T-helper 2 cell (primary cell): ENCODE measurements around the gene CHST10.
"Not testable (repeated sequence)": the region's sequence is repeated elsewhere in the genome, so short reads cannot be mapped to it uniquely, and the experiment has no call there.

Experiments used
- DNase-seq, 5 experiments: peaks; one replicate each; pipeline versions ENCODE4 v3.0.0 to v3.0.0-alpha.2; 2012 to 2022
- total RNA-seq, 2 donors: gene quantifications; one replicate each; lab custom pipeline; 2026; lab: John Stamatoyannopoulos, UW

Gene CHST10
- total RNA-seq: 1.6 to 2.5 reads per million in 2 donors

- DNase-seq: peak in 4 of 5 experiments; percentile 8 to 69 (median 38)
Measured at GRCh38 chr2:100416935-100417710, at the start of gene CHST10. CHST10 (minus strand) TSS chr2:100417668; CDS start chr2:100406675, 10,993 bp downstream.

DNA sequence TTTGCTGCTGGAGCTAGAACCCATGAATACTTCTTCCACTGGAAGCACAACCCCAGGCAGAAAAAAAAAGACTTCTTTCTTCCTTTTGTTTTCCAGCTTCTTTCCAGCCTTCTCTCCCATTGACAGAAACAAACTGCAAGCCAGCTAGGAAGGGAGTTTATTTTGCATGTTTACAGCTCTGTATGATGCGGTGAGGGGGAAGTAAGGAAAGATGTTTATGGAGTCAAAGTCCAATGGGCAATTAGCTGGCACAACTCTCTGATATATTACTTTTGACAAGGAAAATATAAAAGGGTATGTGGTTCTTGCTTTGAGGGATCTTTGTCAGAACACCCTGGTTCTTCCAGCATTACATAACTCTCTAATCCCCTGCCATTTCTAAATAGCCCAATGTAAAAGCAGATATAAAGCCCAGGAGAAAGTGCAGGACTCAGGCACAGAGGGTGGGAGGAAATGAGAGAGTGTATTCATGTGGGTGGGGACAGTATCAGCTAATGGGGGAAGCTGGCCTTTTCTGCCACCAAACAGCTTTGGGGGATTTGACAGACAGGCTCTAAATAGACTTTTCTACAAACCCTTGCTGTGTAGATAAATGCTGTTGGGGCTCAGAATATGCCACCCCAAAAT lies 43.5 kb upstream of the CHST10 start:
- no peak for DNase-seq

DNA sequence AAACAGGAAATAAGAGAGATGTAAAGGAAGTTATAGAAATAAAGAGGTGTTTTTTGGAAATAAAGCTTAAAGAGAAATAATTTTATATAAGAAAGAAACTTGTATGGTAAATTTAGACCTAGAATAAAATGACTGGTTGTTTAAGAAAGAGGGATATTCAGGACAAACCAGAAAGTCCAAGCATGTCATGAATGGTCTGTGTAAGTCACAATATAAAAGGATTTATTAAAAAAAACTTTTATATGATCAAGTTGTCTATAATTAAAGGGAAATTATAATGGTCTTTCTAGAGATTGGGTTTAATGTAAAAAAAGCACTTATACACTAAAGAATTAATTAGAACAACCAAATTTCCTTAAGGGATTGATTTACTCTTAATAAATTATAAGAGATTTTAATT lies 38.9 kb upstream of the CHST10 start:
- DNase-seq: not testable (repeated sequence)

DNA sequence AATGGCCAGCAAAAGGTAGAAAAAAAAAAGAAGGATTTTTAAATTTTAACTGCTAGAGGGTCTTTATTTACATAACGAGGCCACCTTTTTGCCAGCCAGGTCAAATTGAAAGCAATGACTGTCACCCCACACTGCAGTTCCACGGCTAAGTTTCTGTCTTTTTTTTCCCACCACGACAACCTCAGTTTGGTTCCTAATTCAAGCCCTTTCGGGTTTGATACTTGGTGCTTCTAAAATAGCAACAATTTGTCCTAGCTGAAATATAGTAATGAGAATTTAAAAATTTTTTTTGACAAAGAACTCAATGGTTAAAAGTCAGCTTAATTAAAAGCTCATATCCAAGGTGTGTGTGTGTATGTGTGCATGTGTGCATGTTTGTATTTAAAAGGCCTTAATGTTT lies 36.4 kb upstream of the CHST10 start:
- no peak for DNase-seq

GRCh38 chr2:100451734-100452133 lies 34.3 kb upstream of the CHST10 start:
- no peak for DNase-seq

DNA sequence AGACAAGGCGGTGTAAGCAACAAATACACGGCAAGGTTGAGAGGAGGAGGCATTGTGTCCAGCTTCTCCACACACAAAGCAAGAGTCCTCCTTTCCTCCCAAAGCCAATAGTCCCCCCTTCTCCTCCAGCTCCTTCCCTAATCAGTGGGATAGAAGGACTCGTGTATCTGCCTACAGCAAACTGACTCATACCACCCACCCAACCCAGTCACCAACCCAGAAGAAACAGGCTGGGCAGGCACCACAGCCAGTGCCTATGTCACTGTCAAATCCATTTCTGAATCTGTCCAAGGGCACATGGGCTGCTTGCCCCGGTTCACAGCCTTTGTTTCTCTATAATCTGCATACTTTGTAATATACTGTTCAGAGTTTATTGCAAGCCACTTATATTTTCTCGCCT lies 33.6 kb upstream of the CHST10 start:
- DNase-seq: no peak

DNA sequence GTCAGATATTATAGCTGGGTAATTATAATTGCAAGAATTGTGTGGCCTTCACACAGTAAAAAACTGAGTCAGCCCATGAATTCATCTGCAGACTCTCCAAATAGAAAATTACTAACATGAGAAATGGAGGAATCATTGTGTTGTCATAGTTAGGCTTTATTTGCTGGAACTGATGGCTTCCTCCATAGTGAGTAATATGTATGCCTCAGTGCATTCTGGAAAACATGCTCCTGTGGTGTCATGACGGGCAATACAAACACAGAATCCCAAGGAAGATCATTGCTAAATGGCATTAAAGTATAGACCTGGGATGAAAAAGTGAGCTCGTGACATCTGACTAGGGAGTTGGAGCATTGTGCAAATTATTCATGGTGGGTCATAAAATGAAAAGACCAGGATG lies 29.2 kb upstream of the CHST10 start:
- DNase-seq: no peak

DNA sequence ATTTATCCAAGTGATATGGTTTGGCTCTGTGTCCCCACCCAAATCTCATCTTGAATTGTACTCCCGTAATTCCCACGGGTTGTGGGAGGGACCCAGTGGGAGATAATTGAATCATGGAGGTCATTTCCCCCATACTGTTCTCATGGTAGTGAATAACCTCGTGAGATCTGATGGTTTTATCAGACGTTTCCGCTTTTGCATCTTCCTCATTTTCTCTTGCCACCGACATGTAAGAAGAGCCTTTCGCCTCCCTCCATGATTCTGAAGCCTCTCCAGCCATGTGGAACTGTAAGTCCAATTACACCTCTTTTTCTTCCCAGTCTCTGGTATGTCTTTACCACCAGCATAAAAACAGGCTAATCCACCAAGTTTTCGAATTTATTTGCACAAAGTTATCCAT lies 20.3 kb upstream of the CHST10 start:
- DNase-seq: no peak

- DNase-seq: no peak
Measured at GRCh38 chr2:100429726-100430125, 12.3 kb upstream of the CHST10 start.

- peak in 4 of 5 experiments; percentile 13 to 69 (median 34) for DNase-seq
Measured at GRCh38 chr2:100427627-100428258, 10.3 kb upstream of the CHST10 start.

- DNase-seq: no peak
Measured at GRCh38 chr2:100427111-100427510, 9.6 kb upstream of the CHST10 start.

GRCh38 chr2:100426384-100426720 lies 8.9 kb upstream of the CHST10 start:
- DNase-seq: no peak

GRCh38 chr2:100425573-100426383 lies 8.3 kb upstream of the CHST10 start:
- no peak for DNase-seq

GRCh38 chr2:100425107-100425506 lies 7.6 kb upstream of the CHST10 start:
- no peak for DNase-seq

GRCh38 chr2:100424277-100424875 lies 6.9 kb upstream of the CHST10 start:
- DNase-seq: no peak

DNA sequence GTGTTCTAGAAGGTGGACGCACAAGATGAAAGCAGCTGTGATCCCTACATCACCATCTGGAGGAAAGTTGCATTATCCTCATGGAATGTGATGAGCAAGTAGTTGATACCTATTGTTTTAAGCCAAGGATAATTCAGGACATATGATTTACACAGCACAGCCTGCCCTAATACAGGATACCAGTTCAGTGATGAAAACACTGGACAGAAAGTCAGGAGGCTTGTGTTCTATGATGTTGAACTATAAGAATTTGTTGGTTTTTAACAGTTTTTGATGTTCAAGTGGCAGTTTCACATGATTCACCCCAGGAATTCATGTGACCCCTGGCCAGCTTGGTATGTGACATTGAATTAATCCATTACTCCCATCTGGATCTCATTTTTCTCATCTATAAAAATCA lies 6.2 kb upstream of the CHST10 start:
- no peak for DNase-seq

DNA sequence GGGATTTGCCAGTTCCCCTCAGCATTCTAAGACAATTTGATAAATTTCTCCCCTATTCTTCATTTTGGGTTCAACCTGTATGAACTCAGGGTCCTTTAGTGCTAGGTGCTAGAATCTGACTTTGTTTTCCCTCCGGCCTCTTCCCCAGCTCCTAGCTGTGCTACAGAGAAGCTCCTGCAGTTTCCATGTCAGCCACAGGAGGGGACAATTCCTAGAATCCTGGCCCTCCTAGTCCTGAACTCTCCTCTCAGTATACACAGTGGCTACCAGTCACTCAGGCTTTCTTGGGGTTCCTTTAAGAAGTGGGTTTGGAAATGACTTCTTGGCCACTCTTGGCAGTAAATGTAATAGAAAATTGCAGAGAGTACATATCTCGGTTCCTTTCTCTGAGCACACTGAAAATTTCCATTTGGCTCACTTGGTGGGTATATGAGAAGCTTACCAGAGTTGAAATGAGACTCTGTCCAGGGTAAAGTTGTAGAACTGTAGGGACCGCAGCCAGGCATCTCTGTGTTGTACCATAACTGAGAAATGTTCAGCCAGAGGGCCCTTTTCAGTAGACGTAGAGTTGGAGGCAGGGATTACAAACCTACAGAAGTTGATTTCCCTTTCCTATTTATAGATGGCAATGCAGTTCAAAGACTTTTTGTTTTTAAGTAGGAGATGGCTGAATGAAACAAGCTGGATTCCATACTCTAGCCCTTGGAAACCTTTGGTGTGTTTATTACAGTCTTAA lies 5.0 kb upstream of the CHST10 start:
- no peak for DNase-seq

DNA sequence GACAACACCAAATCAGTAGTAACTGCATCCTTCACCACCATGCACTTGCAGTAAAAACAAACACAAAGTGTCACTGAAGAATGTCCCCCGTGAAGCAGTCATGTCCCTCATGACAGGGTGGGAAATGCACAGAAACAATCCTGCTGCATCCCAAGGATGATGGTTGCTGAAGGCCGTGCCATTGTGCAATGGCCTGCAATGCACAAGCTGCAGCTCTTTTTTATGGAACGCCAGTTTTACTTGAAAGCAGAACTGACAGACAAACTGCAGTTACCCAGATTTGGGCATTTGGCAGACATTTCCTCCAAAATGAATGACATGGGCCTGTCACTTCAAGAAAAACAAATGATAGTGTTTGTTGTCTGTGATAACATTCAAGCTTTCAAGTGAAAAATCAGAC lies 2.4 kb upstream of the CHST10 start:
- DNase-seq: no peak

DNA sequence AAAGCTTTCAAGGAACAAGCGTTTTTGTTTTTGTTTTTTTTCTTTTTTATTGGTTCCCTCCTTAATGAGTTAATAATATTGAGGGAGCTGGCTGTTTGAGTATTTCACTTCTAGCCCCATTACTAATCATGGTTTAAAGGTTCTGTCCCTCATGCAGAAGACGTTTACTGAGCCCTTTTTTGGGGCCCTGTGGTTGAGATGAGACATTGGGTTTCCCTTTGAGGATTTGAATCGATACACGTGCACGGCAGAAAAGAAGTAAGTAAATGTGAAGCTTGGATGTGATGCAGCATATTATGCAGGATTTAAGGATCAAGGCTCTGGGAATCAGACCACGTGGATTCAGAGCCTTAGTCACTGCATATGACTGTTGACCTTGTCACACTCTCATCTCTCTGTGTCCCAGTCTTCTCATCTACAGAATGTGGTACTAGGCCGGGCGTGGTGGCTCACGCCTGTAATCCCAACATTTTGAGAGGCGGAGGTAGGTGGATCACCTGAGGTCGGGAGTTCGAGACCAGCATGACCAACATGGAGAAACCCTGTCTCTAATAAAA lies 1.0 kb upstream of the CHST10 start:
- no peak for DNase-seq

DNA sequence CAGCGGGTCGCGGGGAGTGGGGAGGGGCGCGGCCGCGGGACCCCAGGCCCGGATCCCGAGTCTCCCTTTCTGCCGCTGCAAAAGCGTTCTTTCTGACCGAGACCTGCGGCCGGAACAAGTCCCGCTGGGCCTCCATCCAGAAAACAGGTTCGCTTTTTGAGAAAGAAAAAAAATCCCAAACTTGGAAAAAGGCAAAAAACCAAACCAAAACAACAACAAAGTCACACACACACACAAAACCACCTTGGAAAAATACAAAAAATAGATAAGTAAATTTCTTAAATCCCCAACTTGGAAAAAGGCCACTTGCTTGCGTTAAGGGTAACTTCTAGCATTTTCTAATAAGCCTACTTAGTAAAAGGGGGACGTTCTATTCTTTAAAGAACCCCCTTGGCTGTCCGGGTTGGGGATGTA lies 250 bp upstream of the CHST10 start:
- no peak for DNase-seq

GRCh38 chr2:100416397-100416934 lies 1.0 kb downstream of the CHST10 start:
- DNase-seq: no peak
